ENCODE data around the gene TLR5. TPM values are rescaled to one million over a fixed set of nuclear protein-coding genes. Genes with fewer than 3 reads are reported as not detected.
A peak's percentile ranks its signal among the peaks of the same experiment; 100 is the strongest.

TLR5 gene
- total RNA-seq, 1 donor from 2014 or later = 3.1 TPM

GRCh38 chr1:223091896-223092295 is 51.2 kb downstream of the TLR5 start:
- H3K9ac ChIP-seq (ENCODE audit: low read depth in 1 of 3, low read length in 3 of 3) = no peak overlapping the region
- H3K27ac ChIP-seq (ENCODE audit: low read depth, low read length) = no peak overlapping the region
- no peaks in the 10 kb centered on the region for H3K36me3 ChIP-seq (ENCODE audit: control insufficient read depth in 3 of 3, insufficient read depth in 3 of 3, low read length in 3 of 3)
- H3K27me3 ChIP-seq (ENCODE audit: control insufficient read depth in 3 of 3, insufficient read depth in 3 of 3, low read length in 3 of 3) = no peaks in the 10 kb centered on the region
- H3K4me3 ChIP-seq (ENCODE audit: low read length in 3 of 3) = no peak overlapping the region
- peaks cover 0 to under 1% (median 0%) of the 10 kb centered on the region in 3 donors for H3K4me1 ChIP-seq (ENCODE audit: control insufficient read depth in 3 of 3, insufficient read depth in 3 of 3, low read length in 3 of 3)
- H3K9me3 ChIP-seq (ENCODE audit: control insufficient read depth in 3 of 3, low read length in 3 of 3) = no peaks in the 10 kb centered on the region

- Histone ChIP-seq H3K4me1 (ENCODE audit: control insufficient read depth in 3 of 3, insufficient read depth in 3 of 3, low read length in 3 of 3) (peaks cover 0 to 3% (median 0%) of the 10 kb centered on the region in 3 donors), H3K27me3 (ENCODE audit: control insufficient read depth in 3 of 3, insufficient read depth in 3 of 3, low read length in 3 of 3) (no peaks in the 10 kb centered on the region), H3K27ac (ENCODE audit: low read depth, low read length) (no peak overlapping the region), H3K9me3 (ENCODE audit: control insufficient read depth in 3 of 3, low read length in 3 of 3) (no peaks in the 10 kb centered on the region), H3K4me3 (ENCODE audit: low read length in 3 of 3) (no peak overlapping the region), H3K9ac (ENCODE audit: low read depth in 1 of 3, low read length in 3 of 3) (no peak overlapping the region), H3K36me3 (ENCODE audit: control insufficient read depth in 3 of 3, insufficient read depth in 3 of 3, low read length in 3 of 3) (no peaks in the 10 kb centered on the region)
These were observed 53.8 kb downstream of the TLR5 start for GRCh38 chr1:223089250-223089649.

GRCh38 chr1:223088713-223089240 is 54.3 kb downstream of the TLR5 start:
- no peaks in the 10 kb centered on the region for H3K36me3 ChIP-seq (ENCODE audit: control insufficient read depth in 3 of 3, insufficient read depth in 3 of 3, low read length in 3 of 3)
- H3K4me3 ChIP-seq (ENCODE audit: low read length in 3 of 3) = no peak overlapping the region
- H3K27ac ChIP-seq (ENCODE audit: low read depth, low read length) = no peak overlapping the region
- H3K27me3 ChIP-seq (ENCODE audit: control insufficient read depth in 3 of 3, insufficient read depth in 3 of 3, low read length in 3 of 3) = no peaks in the 10 kb centered on the region
- no peaks in the 10 kb centered on the region for H3K9me3 ChIP-seq (ENCODE audit: control insufficient read depth in 3 of 3, low read length in 3 of 3)
- no peak overlapping the region for H3K9ac ChIP-seq (ENCODE audit: low read depth in 1 of 3, low read length in 3 of 3)
- H3K4me1 ChIP-seq (ENCODE audit: control insufficient read depth in 3 of 3, insufficient read depth in 3 of 3, low read length in 3 of 3) = peaks cover 0 to 3% (median 0%) of the 10 kb centered on the region in 3 donors

GRCh38 chr1:223087291-223088255 is 55.5 kb downstream of the TLR5 start:
- H3K9me3 ChIP-seq (ENCODE audit: control insufficient read depth in 3 of 3, low read length in 3 of 3) = no peaks in the 10 kb centered on the region
- H3K4me1 ChIP-seq (ENCODE audit: control insufficient read depth in 3 of 3, insufficient read depth in 3 of 3, low read length in 3 of 3) = peaks cover 0 to 3% (median 0%) of the 10 kb centered on the region in 3 donors
- H3K27me3 ChIP-seq (ENCODE audit: control insufficient read depth in 3 of 3, insufficient read depth in 3 of 3, low read length in 3 of 3) = no peaks in the 10 kb centered on the region
- H3K27ac ChIP-seq (ENCODE audit: low read depth, low read length) = no peak overlapping the region
- H3K4me3 ChIP-seq (ENCODE audit: low read length in 3 of 3) = no peak overlapping the region
- no peaks in the 10 kb centered on the region for H3K36me3 ChIP-seq (ENCODE audit: control insufficient read depth in 3 of 3, insufficient read depth in 3 of 3, low read length in 3 of 3)
- no peak overlapping the region for H3K9ac ChIP-seq (ENCODE audit: low read depth in 1 of 3, low read length in 3 of 3)

GRCh38 chr1:223084464-223084866 is 58.6 kb downstream of the TLR5 start:
- Histone ChIP-seq H3K36me3 (ENCODE audit: control insufficient read depth in 3 of 3, insufficient read depth in 3 of 3, low read length in 3 of 3) (no peaks in the 10 kb centered on the region), H3K4me1 (ENCODE audit: control insufficient read depth in 3 of 3, insufficient read depth in 3 of 3, low read length in 3 of 3) (peaks cover 3% of the 10 kb centered on the region in 3 donors), H3K4me3 (ENCODE audit: low read length in 3 of 3) (no peak overlapping the region), H3K9me3 (ENCODE audit: control insufficient read depth in 3 of 3, low read length in 3 of 3) (no peaks in the 10 kb centered on the region), H3K27me3 (ENCODE audit: control insufficient read depth in 3 of 3, insufficient read depth in 3 of 3, low read length in 3 of 3) (no peaks in the 10 kb centered on the region), H3K27ac (ENCODE audit: low read depth, low read length) (no peak overlapping the region), H3K9ac (ENCODE audit: low read depth in 1 of 3, low read length in 3 of 3) (no peak overlapping the region)

GRCh38 chr1:223083831-223084230 is 59.2 kb downstream of the TLR5 start:
- Histone ChIP-seq H3K9ac (ENCODE audit: low read depth in 1 of 3, low read length in 3 of 3) (no peak overlapping the region), H3K9me3 (ENCODE audit: control insufficient read depth in 3 of 3, low read length in 3 of 3) (no peaks in the 10 kb centered on the region), H3K4me1 (ENCODE audit: control insufficient read depth in 3 of 3, insufficient read depth in 3 of 3, low read length in 3 of 3) (peaks cover 3% of the 10 kb centered on the region in 3 donors), H3K4me3 (ENCODE audit: low read length in 3 of 3) (no peak overlapping the region), H3K27me3 (ENCODE audit: control insufficient read depth in 3 of 3, insufficient read depth in 3 of 3, low read length in 3 of 3) (no peaks in the 10 kb centered on the region), H3K27ac (ENCODE audit: low read depth, low read length) (no peak overlapping the region), H3K36me3 (ENCODE audit: control insufficient read depth in 3 of 3, insufficient read depth in 3 of 3, low read length in 3 of 3) (no peaks in the 10 kb centered on the region)

GRCh38 chr1:223082914-223083313 is 60.1 kb downstream of the TLR5 start:
- H3K27me3 ChIP-seq (ENCODE audit: control insufficient read depth in 3 of 3, insufficient read depth in 3 of 3, low read length in 3 of 3) = no peaks in the 10 kb centered on the region
- no peak overlapping the region for H3K4me3 ChIP-seq (ENCODE audit: low read length in 3 of 3)
- H3K9ac ChIP-seq (ENCODE audit: low read depth in 1 of 3, low read length in 3 of 3) = no peak overlapping the region
- H3K36me3 ChIP-seq (ENCODE audit: control insufficient read depth in 3 of 3, insufficient read depth in 3 of 3, low read length in 3 of 3) = no peaks in the 10 kb centered on the region
- no peaks in the 10 kb centered on the region for H3K9me3 ChIP-seq (ENCODE audit: control insufficient read depth in 3 of 3, low read length in 3 of 3)
- no peak overlapping the region for H3K27ac ChIP-seq (ENCODE audit: low read depth, low read length)
- peaks cover 3 to 5% (median 3%) of the 10 kb centered on the region in 3 donors for H3K4me1 ChIP-seq (ENCODE audit: control insufficient read depth in 3 of 3, insufficient read depth in 3 of 3, low read length in 3 of 3)

GRCh38 chr1:223081181-223081994 is 61.7 kb downstream of the TLR5 start:
- peak overlapping the region; percentile 72 to 84 (median 74) for H3K9ac ChIP-seq (ENCODE audit: low read depth in 1 of 3, low read length in 3 of 3)

GRCh38 chr1:223079498-223079897 is 63.5 kb downstream of the TLR5 start:
- Histone ChIP-seq H3K27ac (ENCODE audit: low read depth, low read length) (no peak overlapping the region), H3K4me1 (ENCODE audit: control insufficient read depth in 3 of 3, insufficient read depth in 3 of 3, low read length in 3 of 3) (peaks cover 7 to 13% (median 9%) of the 10 kb centered on the region in 3 donors), H3K27me3 (ENCODE audit: control insufficient read depth in 3 of 3, insufficient read depth in 3 of 3, low read length in 3 of 3) (no peaks in the 10 kb centered on the region), H3K9ac (ENCODE audit: low read depth in 1 of 3, low read length in 3 of 3) (no peak overlapping the region), H3K4me3 (ENCODE audit: low read length in 3 of 3) (no peak overlapping the region), H3K9me3 (ENCODE audit: control insufficient read depth in 3 of 3, low read length in 3 of 3) (no peaks in the 10 kb centered on the region), H3K36me3 (ENCODE audit: control insufficient read depth in 3 of 3, insufficient read depth in 3 of 3, low read length in 3 of 3) (no peaks in the 10 kb centered on the region)

More at GRCh38 chr1:223081181-223081994, 61.7 kb downstream of the TLR5 start:
- peaks cover 3 to 7% (median 6%) of the 10 kb centered on the region in 3 donors for H3K4me1 ChIP-seq (ENCODE audit: control insufficient read depth in 3 of 3, insufficient read depth in 3 of 3, low read length in 3 of 3)
- no peaks in the 10 kb centered on the region for H3K36me3 ChIP-seq (ENCODE audit: control insufficient read depth in 3 of 3, insufficient read depth in 3 of 3, low read length in 3 of 3)
- peak overlapping the region; percentile 67 to 81 (median 68) for H3K4me3 ChIP-seq (ENCODE audit: low read length in 3 of 3)
- H3K27me3 ChIP-seq (ENCODE audit: control insufficient read depth in 3 of 3, insufficient read depth in 3 of 3, low read length in 3 of 3) = no peaks in the 10 kb centered on the region
- no peak overlapping the region for H3K27ac ChIP-seq (ENCODE audit: low read depth, low read length)
- H3K9me3 ChIP-seq (ENCODE audit: control insufficient read depth in 3 of 3, low read length in 3 of 3) = no peaks in the 10 kb centered on the region

Data from skeletal muscle tissue (tissue), 4 donors.